Psoas muscle (tissue), 8 donors: ENCODE results near the gene SEMA3F. TPM values are rescaled to one million over a fixed set of nuclear protein-coding genes. Genes with fewer than 3 reads are reported as not detected.

Experiments
- ATAC-seq, 4 donors: fragments of 200-7000 bp; cut with Tn5 transposase; one replicate each; pipeline ENCODE4 v1.9.1; 2020; ENCODE audit warnings: moderate library complexity in 3 of 4, mild to moderate bottlenecking in 2 of 4
- DNase-seq, 2 donors: peaks; one replicate each; pipeline ENCODE4 v3.0.0-alpha.2; 2020
- H3K27ac ChIP-seq: fragments of 200-600 bp; one replicate; pipeline ENCODE4 v1.8.0; 2022
- H3K27me3 ChIP-seq, 3 donors: fragments of 200-600 bp in 1 of 3; one replicate each; pipeline versions ENCODE4 v1.6.1 to v1.8.0; 2013 to 2022; ENCODE audit warnings: low read length in 2 of 3, mild to moderate bottlenecking in 2 of 3, moderate library complexity in 1 of 3; ENCODE audit not compliant: insufficient read depth in 3 of 3
- H3K36me3 ChIP-seq, 2 donors: fragments of 200-600 bp in 1 of 2; one replicate each; pipeline versions ENCODE4 v1.6.1 to v1.8.0; 2013 to 2022; ENCODE audit warnings: low read depth in 1 of 2, mild to moderate bottlenecking in 1 of 2, moderate library complexity in 1 of 2; ENCODE audit not compliant: insufficient read depth in 1 of 2
- H3K4me1 ChIP-seq: fragments of 200-600 bp; one replicate; pipeline ENCODE4 v1.8.0; 2022
- H3K4me3 ChIP-seq: fragments of 200-600 bp; one replicate; pipeline ENCODE4 v1.8.0; 2022; ENCODE audit warnings: mild to moderate bottlenecking
- H3K9me3 ChIP-seq: fragments of 200-600 bp; one replicate; pipeline ENCODE4 v1.8.0; 2022
- WGBS, 3 donors: extraction: QIAGEN DNeasy Blood & Tissue Kit; methylation state at CpG; one replicate each; pipeline versions ENCODE4 v1.1.6 to v1.1.7; 2013; 5-methylcytosine and 5-hydroxymethylcytosine counted together
- intact Hi-C, 2 donors: fragments of 100-400 bp; cut with DNase I; formaldehyde crosslinking; loops; one replicate each; pipeline versions ENCODE4 v1.11.0 to v1.14.2; 2022
- polyA plus RNA-seq, 3 donors: library from polyadenylated mRNA; stranded (reverse); fragments of 200-250 nt; gene quantifications; one replicate each; pipeline ENCODE4 v1.2.3, GENCODE V29; 2013
- total RNA-seq, 4 donors: library from RNA; stranded (reverse); fragmentation: NEBNext Ultra II Directional in 2 of 4; extraction: Animal tissue kit (Norgen Biotek cat#: 25700) in 2 of 4; gene quantifications; one replicate each; pipeline versions ENCODE4 v1.2.1 to v1.2.4, GENCODE V29; 2021 to 2023
- TF ChIP-seq, protein P1 (sequence below): fragments of 200-600 bp; IDR thresholded peaks from one replicate; pipeline ENCODE4 v1.8.0; 2022; ENCODE audit warnings: antibody characterized with exemption
- donor health status: healthy with polysubstance abuse.
- donor health status: DM: no; HTN: no; CAD: no; lungs with moderate emphysema.
- donor health status: Bipolar disorder and iron deficiency.
- donor health status: healthy.
- donor health status: DM: yes; HTN: yes; CAD: no.
- donor health status: DM: no; HTN: no; CAD: no.
- donor health status: DM: no; HTN: no; CAD: no.
- donor health status: DM: yes; HTN: yes; CAD: no.

Gene SEMA3F
- total and polyA plus RNA-seq, 7 donors: 4.7 to 13.7 (median 7.6) TPM

DNA sequence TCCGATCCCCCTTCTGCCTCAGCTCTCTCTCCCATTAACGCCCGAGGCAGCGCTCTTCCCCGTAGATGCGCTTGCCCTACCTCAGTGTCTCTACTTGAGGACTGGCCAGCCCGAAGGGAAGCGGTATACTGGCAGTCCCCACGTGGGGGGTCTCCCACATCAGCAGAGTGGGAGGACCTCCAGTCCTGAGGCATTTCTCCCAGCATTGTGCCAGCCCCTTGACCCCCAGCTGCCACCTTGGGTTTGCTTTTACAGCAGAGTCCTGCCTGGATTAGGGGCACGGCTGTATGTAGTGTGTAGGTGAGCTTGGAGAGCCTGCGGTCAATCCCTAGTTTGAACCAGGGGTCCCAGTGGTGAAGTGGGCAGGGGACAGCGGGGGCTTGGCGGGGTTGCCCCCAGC, 767 bp downstream of the SEMA3F start:
- DNase-seq: no peak
- Histone ChIP-seq H3K27me3 (no peaks in the 10 kb centered on the region), H3K9me3 (no peaks in the 10 kb centered on the region), H3K4me1 (peaks cover 14% of the 10 kb centered on the region), H3K36me3 (peaks cover 0 to 9% of the 10 kb centered on the region in 2 donors), H3K4me3 (peak overlapping the region; percentile 79), H3K27ac (peak overlapping the region; percentile 70)
- no peak for ATAC-seq
- intact Hi-C loops: loop anchor here in 1 of 2 donors (2.0 kb wide), 1 partner anchor 33 kb away; no protein-coding TSS in a partner anchor
- WGBS, 3 donors: 49 to 57% (median 50%) methylated on average over 13 of the region's 13 CpGs
- TF ChIP-seq, protein P1, sequence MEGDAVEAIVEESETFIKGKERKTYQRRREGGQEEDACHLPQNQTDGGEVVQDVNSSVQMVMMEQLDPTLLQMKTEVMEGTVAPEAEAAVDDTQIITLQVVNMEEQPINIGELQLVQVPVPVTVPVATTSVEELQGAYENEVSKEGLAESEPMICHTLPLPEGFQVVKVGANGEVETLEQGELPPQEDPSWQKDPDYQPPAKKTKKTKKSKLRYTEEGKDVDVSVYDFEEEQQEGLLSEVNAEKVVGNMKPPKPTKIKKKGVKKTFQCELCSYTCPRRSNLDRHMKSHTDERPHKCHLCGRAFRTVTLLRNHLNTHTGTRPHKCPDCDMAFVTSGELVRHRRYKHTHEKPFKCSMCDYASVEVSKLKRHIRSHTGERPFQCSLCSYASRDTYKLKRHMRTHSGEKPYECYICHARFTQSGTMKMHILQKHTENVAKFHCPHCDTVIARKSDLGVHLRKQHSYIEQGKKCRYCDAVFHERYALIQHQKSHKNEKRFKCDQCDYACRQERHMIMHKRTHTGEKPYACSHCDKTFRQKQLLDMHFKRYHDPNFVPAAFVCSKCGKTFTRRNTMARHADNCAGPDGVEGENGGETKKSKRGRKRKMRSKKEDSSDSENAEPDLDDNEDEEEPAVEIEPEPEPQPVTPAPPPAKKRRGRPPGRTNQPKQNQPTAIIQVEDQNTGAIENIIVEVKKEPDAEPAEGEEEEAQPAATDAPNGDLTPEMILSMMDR: no peak

GRCh38 chr3:50156549-50157493, 1.7 kb downstream of the SEMA3F start:
- ATAC-seq: no peak
- Histone ChIP-seq H3K27me3 (no peaks in the 10 kb centered on the region), H3K4me1 (peaks cover 22% of the 10 kb centered on the region), H3K9me3 (no peaks in the 10 kb centered on the region), H3K4me3 (peak overlapping the region; percentile 79), H3K27ac (no peak overlapping the region), H3K36me3 (peaks cover 0 to 9% of the 10 kb centered on the region in 2 donors)
- WGBS, 3 donors: 61 to 74% (median 70%) methylated on average over 18 to 20 of the region's 20 CpGs
- TF ChIP-seq, protein P1: no peak
- no peak for DNase-seq
- intact Hi-C loops: no loop called here

DNA sequence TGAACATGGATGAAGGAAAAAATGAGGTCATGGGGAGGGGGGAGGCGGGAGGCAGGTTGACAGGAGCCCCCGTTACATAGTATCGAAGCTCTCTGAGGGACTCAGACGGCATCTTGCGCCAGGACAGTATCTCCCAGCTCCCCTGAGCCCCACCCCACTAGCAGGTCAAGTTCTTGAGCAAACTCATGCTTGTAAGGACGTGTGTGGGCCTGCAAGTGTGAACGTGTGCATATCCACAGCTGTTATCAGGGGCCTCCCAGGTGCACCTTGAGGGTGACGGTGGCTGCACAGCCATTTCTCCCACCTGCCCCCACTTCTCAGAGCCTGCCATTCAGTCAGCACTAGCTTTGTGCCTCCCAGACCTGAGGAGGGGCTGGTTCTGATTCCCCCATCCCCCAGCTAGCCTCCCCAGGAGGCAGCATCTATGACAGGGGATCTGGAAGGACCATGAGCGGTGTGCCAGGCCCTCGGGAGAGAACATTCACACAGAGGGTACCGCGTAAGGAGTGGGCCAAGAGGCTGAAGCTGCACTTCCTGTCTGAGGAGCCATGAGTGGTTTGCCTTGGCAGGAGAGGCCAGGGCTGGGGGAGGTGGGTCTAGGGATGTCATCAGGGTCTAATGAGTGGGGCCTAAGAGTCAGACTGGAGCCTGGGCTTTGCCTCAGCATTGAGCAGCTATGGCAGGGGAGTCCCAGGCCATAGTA, 2.9 kb downstream of the SEMA3F start:
- H3K27me3 ChIP-seq: no peaks in the 10 kb centered on the region
- H3K9me3 ChIP-seq: no peaks in the 10 kb centered on the region
- WGBS, 3 donors: 77 to 79% (median 79%) methylated on average over 12 of the region's 12 CpGs
- no peak overlapping the region for H3K4me3 ChIP-seq
- H3K4me1 ChIP-seq: peaks cover 22% of the 10 kb centered on the region
- no peak for ATAC-seq
- TF ChIP-seq, protein P1: no peak
- peaks cover 0 to 9% of the 10 kb centered on the region in 2 donors for H3K36me3 ChIP-seq
- no peak for DNase-seq
- peak overlapping the region; percentile 2 for H3K27ac ChIP-seq
- intact Hi-C loops: no loop called here

- intact Hi-C loops: no loop called here
- no peak for DNase-seq
- Histone ChIP-seq H3K27ac (peak overlapping the region; percentile 2), H3K9me3 (no peaks in the 10 kb centered on the region), H3K4me3 (no peak overlapping the region), H3K27me3 (no peaks in the 10 kb centered on the region), H3K4me1 (peaks cover 26% of the 10 kb centered on the region), H3K36me3 (peaks cover 0 to 9% of the 10 kb centered on the region in 2 donors)
- WGBS, 3 donors: 70 to 80% (median 79%) methylated on average over 10 of the region's 10 CpGs
- no peak for ATAC-seq
- TF ChIP-seq, protein P1: no peak
These were observed 3.5 kb downstream of the SEMA3F start for GRCh38 chr3:50158530-50159146.
